KMS-11 (cell line): ENCODE measurements around the gene PMEL.
A peak's percentile ranks its signal among the peaks of the same experiment; 100 is the strongest.

Source experiments
- H2AFZ ChIP-seq: fragments of 200-600 bp; sonication (generic); 2 replicates; pipeline ENCODE4 v1.6.1; 2016; ENCODE audit warnings: antibody characterized with exemption, mixed run types, low read depth
- H3K27ac ChIP-seq: fragments of 200-600 bp; sonication (generic); 2 replicates; pipeline ENCODE4 v1.6.1; 2016; ENCODE audit warnings: mild to moderate bottlenecking, mixed run types
- H3K27me3 ChIP-seq: fragments of 200-600 bp; sonication (generic); 2 replicates; pipeline ENCODE4 v1.6.1; 2017; ENCODE audit warnings: mild to moderate bottlenecking, low read depth, mixed run types, moderate library complexity; ENCODE audit not compliant: insufficient read depth
- H3K36me3 ChIP-seq: fragments of 200-600 bp; sonication (generic); 2 replicates; pipeline ENCODE4 v1.6.1; 2017; ENCODE audit warnings: mild to moderate bottlenecking, mixed run types; ENCODE audit not compliant: insufficient read depth
- H3K4me1 ChIP-seq: fragments of 200-600 bp; sonication (generic); 2 replicates; pipeline ENCODE4 v1.6.1; 2016; ENCODE audit warnings: mild to moderate bottlenecking, low read depth, mixed run types; ENCODE audit not compliant: poor library complexity, severe bottlenecking
- H3K4me2 ChIP-seq: fragments of 200-600 bp; sonication (generic); 2 replicates; pipeline ENCODE4 v1.7.0; 2016; ENCODE audit warnings: mild to moderate bottlenecking, mixed run types
- H3K4me3 ChIP-seq: fragments of 200-600 bp; sonication (generic); IDR thresholded peaks from 2 replicates; pipeline ENCODE4 v1.6.1; 2017; ENCODE audit warnings: low read depth, low read length, mixed read lengths; ENCODE audit not compliant: insufficient read depth
- H3K79me2 ChIP-seq: fragments of 200-600 bp; sonication (generic); 2 replicates; pipeline ENCODE4 v1.6.1; 2016; ENCODE audit warnings: low read depth, mixed run types; ENCODE audit not compliant: insufficient read depth
- H3K9ac ChIP-seq: fragments of 200-600 bp; sonication (generic); 2 replicates; pipeline ENCODE4 v1.6.1; 2016; ENCODE audit warnings: mild to moderate bottlenecking, mixed run types
- H4K20me1 ChIP-seq: fragments of 200-600 bp; sonication (generic); 2 replicates; pipeline ENCODE4 v1.6.1; 2016; ENCODE audit warnings: mild to moderate bottlenecking, mixed run types; ENCODE audit not compliant: insufficient read depth
- TF ChIP-seq, protein P1 (sequence below): fragments of 200-600 bp; sonication (generic); conservative IDR thresholded peaks from 2 replicates; pipeline ENCODE4 v1.6.1; 2017; ENCODE audit warnings: low read depth, mild to moderate bottlenecking, antibody characterized with exemption, low read length, moderate library complexity, mixed read lengths

Gene PMEL

DNA sequence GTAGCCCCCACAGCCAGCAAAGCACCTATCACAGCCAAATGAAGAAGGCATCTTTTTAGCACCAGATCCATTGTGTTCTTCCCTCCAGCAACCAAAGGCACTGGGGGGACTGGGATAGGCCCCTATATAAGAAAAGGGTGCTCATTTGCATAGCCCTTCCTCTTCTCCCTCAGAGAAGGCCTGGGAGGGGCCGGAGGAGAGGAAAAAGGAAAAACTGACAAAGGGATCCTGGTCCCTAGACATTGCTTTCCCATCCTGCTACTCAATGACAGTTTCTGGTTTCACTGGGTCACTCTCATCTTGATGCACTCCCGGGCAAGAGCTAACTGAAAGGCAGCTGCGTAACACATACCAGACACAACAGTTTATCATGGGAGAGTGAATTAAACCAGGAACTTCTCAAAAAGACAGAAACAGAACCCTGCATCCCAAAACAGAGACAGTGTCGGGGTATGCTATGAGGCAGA, at the start of gene PMEL:
Gene PMEL (minus strand): TSS at position 102 of the 467 bp plus-strand sequence. CDS start 31 bp downstream, at position 71.
- Histone ChIP-seq H3K4me1 (peaks cover 20% of the 10 kb centered on the region), H3K9ac (peak within 1 kb of the TSS; percentile 70), H3K4me3 (peak within 1 kb of the TSS; percentile 67), H3K4me2 (peak within 1 kb of the TSS; percentile 82), H3K27me3 (no peaks in the 10 kb centered on the region), H3K36me3 (no peaks in the 10 kb centered on the region), H2AFZ (peak within 1 kb of the TSS; percentile 97), H3K27ac (peak within 1 kb of the TSS; percentile 24; the same call in 1 of the 2 replicates), H4K20me1 (no peaks in the 10 kb centered on the region), H3K79me2 (peaks cover 17% of the 10 kb centered on the region)
- TF ChIP-seq, protein P1, sequence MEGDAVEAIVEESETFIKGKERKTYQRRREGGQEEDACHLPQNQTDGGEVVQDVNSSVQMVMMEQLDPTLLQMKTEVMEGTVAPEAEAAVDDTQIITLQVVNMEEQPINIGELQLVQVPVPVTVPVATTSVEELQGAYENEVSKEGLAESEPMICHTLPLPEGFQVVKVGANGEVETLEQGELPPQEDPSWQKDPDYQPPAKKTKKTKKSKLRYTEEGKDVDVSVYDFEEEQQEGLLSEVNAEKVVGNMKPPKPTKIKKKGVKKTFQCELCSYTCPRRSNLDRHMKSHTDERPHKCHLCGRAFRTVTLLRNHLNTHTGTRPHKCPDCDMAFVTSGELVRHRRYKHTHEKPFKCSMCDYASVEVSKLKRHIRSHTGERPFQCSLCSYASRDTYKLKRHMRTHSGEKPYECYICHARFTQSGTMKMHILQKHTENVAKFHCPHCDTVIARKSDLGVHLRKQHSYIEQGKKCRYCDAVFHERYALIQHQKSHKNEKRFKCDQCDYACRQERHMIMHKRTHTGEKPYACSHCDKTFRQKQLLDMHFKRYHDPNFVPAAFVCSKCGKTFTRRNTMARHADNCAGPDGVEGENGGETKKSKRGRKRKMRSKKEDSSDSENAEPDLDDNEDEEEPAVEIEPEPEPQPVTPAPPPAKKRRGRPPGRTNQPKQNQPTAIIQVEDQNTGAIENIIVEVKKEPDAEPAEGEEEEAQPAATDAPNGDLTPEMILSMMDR = no peak

- H3K27ac ChIP-seq = no peak overlapping the region
Observed at GRCh38 chr12:56014205-56014604, 48.4 kb upstream of the PMEL start.

DNA sequence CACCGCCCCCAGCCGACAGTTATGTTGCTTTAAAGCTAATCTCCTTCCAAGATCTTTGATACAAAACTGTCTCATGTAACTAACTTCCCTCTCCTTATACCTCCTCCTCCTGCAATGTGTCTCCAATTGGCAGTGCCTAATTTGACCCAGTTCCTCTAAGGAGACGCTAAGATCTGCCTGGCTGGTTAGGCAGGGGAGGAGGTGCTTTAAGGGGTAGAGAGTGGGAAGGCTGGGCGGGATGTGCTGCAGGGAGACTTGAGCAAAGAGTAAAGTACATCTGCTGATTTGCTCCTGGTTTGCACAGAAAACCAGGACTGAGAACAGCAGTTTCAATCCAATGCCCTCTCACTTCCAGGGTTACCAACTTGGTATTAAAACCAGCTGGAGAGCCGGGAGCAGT, 47.6 kb upstream of the PMEL start:
- Histone ChIP-seq H3K79me2 (no peaks in the 10 kb centered on the region), H3K27me3 (no peaks in the 10 kb centered on the region), H3K4me3 (no peak overlapping the region), H3K4me1 (no peaks in the 10 kb centered on the region), H3K4me2 (no peak overlapping the region), H4K20me1 (no peaks in the 10 kb centered on the region), H3K27ac (no peak overlapping the region), H3K9ac (no peak overlapping the region), H3K36me3 (no peaks in the 10 kb centered on the region), H2AFZ (no peak overlapping the region)
- TF ChIP-seq, protein P1 = no peak

More at GRCh38 chr12:56014205-56014604, 48.4 kb upstream of the PMEL start:
- Histone ChIP-seq H3K9ac (no peak overlapping the region), H3K27me3 (no peaks in the 10 kb centered on the region), H3K4me1 (no peaks in the 10 kb centered on the region), H3K79me2 (no peaks in the 10 kb centered on the region), H2AFZ (no peak overlapping the region), H3K4me2 (no peak overlapping the region), H3K36me3 (no peaks in the 10 kb centered on the region), H4K20me1 (no peaks in the 10 kb centered on the region), H3K4me3 (no peak overlapping the region)
- TF ChIP-seq, protein P1 = no peak

GRCh38 chr12:56011509-56012090, 45.8 kb upstream of the PMEL start:
- Histone ChIP-seq H3K4me1 (peaks cover 10% of the 10 kb centered on the region), H3K36me3 (no peaks in the 10 kb centered on the region)

More at GRCh38 chr12:56011509-56012090, 45.8 kb upstream of the PMEL start:
- TF ChIP-seq, protein P1 = no peak
- no peaks in the 10 kb centered on the region for H3K79me2 ChIP-seq
- no peak overlapping the region for H3K4me3 ChIP-seq
- H3K27me3 ChIP-seq = no peaks in the 10 kb centered on the region
- no peak overlapping the region for H3K9ac ChIP-seq
- H3K4me2 ChIP-seq = no peak overlapping the region
- H4K20me1 ChIP-seq = no peaks in the 10 kb centered on the region
- H3K27ac ChIP-seq = no peak overlapping the region
- H2AFZ ChIP-seq = no peak overlapping the region
